H1 (cell line): ENCODE data around the gene TIGD6. TPM values are rescaled to one million over a fixed set of nuclear protein-coding genes. Genes with fewer than 3 reads are reported as not detected.

Experiments
- SIRT6 ChIP-seq: IDR thresholded peaks from one replicate; pipeline ENCODE4 v1.7.1; 2012; ENCODE audit warnings: low read length, inconsistent platforms
- SUZ12 ChIP-seq: fragments of 200-600 bp; sonication (generic); IDR thresholded peaks from 2 replicates; pipeline ENCODE4 v1.6.1; 2012; ENCODE audit warnings: mild to moderate bottlenecking, inconsistent platforms, low read length, moderate library complexity, mixed read lengths
- ZNF274 ChIP-seq: IDR thresholded peaks from 2 replicates; pipeline ENCODE4 v1.7.0; 2012; ENCODE audit warnings: low read length, borderline replicate concordance; ENCODE audit errors: extremely low read depth
- polyA plus RNA-seq, 7 experiments: library from polyadenylated mRNA; depleted of rRNA in 3 of 7; stranded (reverse) in 5 of 7; unstranded in 2 of 7; fragments of >200 nt in 5 of 7; fragments of 200-250 nt in 2 of 7; gene quantifications; 1 replicate in 5 of 7; 2 replicates in 1 of 7; 4 replicates in 1 of 7; pipeline versions ENCODE4 v1.2.1 to v1.2.3, GENCODE V29; 2011 to 2013; ENCODE audit warnings: missing spikeins in 2 of 7, mixed read lengths in 2 of 7
- total RNA-seq: library from RNA; stranded (reverse); fragmentation: NEBNext Ultra II Directional; extraction: Animal tissue kit (Norgen Biotek cat#: 25700); gene quantifications from 2 replicates; pipeline ENCODE4 v1.2.1, GENCODE V29; 2021

The TIGD6 gene
- total and polyA plus RNA-seq, 2 of the 8 experiments (the other 6 are each of a cell fraction or from before 2014, with no cell fraction given), result 1.3 to 2.4 TPM

DNA sequence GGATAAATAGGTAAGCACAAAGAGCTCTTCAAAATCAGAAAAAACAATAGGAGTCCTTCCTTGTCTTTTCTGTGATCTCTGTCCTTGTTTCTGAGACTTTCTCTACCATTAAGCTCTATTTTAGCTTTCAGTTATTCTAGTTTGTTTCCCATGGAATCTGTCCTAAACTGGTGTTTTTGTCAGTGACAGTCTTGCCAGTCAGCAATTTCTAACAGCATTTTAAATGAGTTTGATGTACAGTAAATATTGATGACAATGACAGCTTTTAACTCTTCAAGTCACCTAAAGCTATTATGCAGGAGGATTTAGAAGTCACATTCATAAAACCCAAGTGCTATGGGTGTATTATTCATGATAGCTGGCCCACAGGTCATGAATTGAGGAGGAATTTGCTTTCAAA, 17.9 kb downstream of the TIGD6 start (continued):
- no peak for TF ChIP-seq SUZ12
- no peak for TF ChIP-seq ZNF274
- TF ChIP-seq SIRT6, result no peak
- TF ChIP-seq, all 59 proteins: peak for 0
